HepG2 (cell line): ENCODE measurements around the gene ZFAND2B. TPM values are rescaled to one million over a fixed set of nuclear protein-coding genes. Genes with fewer than 3 reads are reported as not detected.

ENCODE experiments used
- ESRRA ChIP-seq: sonication (generic); formaldehyde crosslinking; IDR thresholded peaks from 2 replicates; pipeline ENCODE4 v1.5.1; 2020; ENCODE audit warnings: mild to moderate bottlenecking, low read depth, missing genetic modification reagents
- IRX3 ChIP-seq: sonication (generic); formaldehyde crosslinking; IDR thresholded peaks from 2 replicates; pipeline ENCODE4 v1.8.1; 2023; ENCODE audit warnings: mild to moderate bottlenecking, low read depth, missing genetic modification reagents, borderline replicate concordance
- KDM6A ChIP-seq: IDR thresholded peaks from 2 replicates; pipeline ENCODE4 v1.6.1; 2016; ENCODE audit warnings: low read depth
- MED8 ChIP-seq: sonication (generic); formaldehyde crosslinking; IDR thresholded peaks from 2 replicates; pipeline ENCODE4 v1.8.1; 2023; ENCODE audit warnings: mild to moderate bottlenecking, missing genetic modification reagents; ENCODE audit not compliant: insufficient replicate concordance
- MEIS2 ChIP-seq: sonication (generic); formaldehyde crosslinking; IDR thresholded peaks from 2 replicates; pipeline ENCODE4 v1.9.0; 2021; ENCODE audit warnings: mild to moderate bottlenecking, missing genetic modification reagents
- MXI1 ChIP-seq: IDR thresholded peaks from 3 replicates; pipeline ENCODE4 v1.6.1; 2012; ENCODE audit warnings: low read depth, low read length, inconsistent platforms, borderline replicate concordance
- NFYC ChIP-seq: IDR thresholded peaks from 2 replicates; pipeline ENCODE4 v1.6.1; 2016; ENCODE audit warnings: missing genetic modification reagents, missing compliant biosample characterization
- ZNF282 ChIP-seq: fragments of 450-650 bp; IDR thresholded peaks from 2 replicates; pipeline ENCODE4 v1.6.1; 2018; ENCODE audit not compliant: partially characterized antibody
- ZNF615 ChIP-seq: sonication (generic); formaldehyde crosslinking; IDR thresholded peaks from 2 replicates; pipeline ENCODE4 v1.5.0; 2020; ENCODE audit warnings: mild to moderate bottlenecking, missing genetic modification reagents, borderline replicate concordance
- polyA plus RNA-seq, 8 experiments: library from polyadenylated mRNA; depleted of rRNA in 3 of 8; stranded (reverse) in 7 of 8; unstranded in 1 of 8; fragments of >200 nt; fragmentation: Illumina TruSeq in 4 of 8; extraction: Trizol in 4 of 8; gene quantifications; 2 replicates each; pipeline versions ENCODE4 v1.2.1 to v1.2.3, GENCODE V29; 2011 to 2016; ENCODE audit warnings: low read depth in 4 of 8, missing spikeins in 1 of 8, mixed read lengths in 1 of 8; ENCODE audit not compliant: insufficient read depth in 1 of 8
- total RNA-seq, 5 experiments: library from RNA; depleted of rRNA; stranded (reverse); fragments of >200 nt; fragmentation: Illumina TruSeq; extraction: Trizol; gene quantifications; 2 replicates each; pipeline ENCODE4 v1.2.3, GENCODE V29; 2016; ENCODE audit warnings: low read depth in 1 of 5
- TF ChIP-seq, protein P1 (sequence below): sonication (generic); formaldehyde crosslinking; IDR thresholded peaks from 2 replicates; pipeline ENCODE4 v1.4.0; 2020; ENCODE audit warnings: mild to moderate bottlenecking, missing genetic modification reagents
- TF ChIP-seq, protein P2 (sequence below): sonication (generic); formaldehyde crosslinking; IDR thresholded peaks from 2 replicates; pipeline ENCODE4 v1.5.1; 2020; ENCODE audit warnings: missing genetic modification reagents, mild to moderate bottlenecking, borderline replicate concordance
- TF ChIP-seq, protein P3 (sequence below): sonication (generic); formaldehyde crosslinking; IDR thresholded peaks from 2 replicates; pipeline ENCODE4 v1.4.0; 2020; ENCODE audit warnings: missing genetic modification reagents, borderline replicate concordance
- TF ChIP-seq, protein P4 (sequence below): IDR thresholded peaks from 2 replicates; pipeline ENCODE4 v1.6.1; 2016
- TF ChIP-seq, protein P5 (sequence below): sonication (generic); formaldehyde crosslinking; IDR thresholded peaks from 2 replicates; pipeline ENCODE4 v1.8.0; 2022; ENCODE audit warnings: missing genetic modification reagents, mild to moderate bottlenecking, moderate library complexity, borderline replicate concordance

ZFAND2B gene
- total and polyA plus RNA-seq, 2 of the 13 experiments (the other 11 are each of a cell fraction or from before 2014, with no cell fraction given): 53.3 to 115 TPM

DNA sequence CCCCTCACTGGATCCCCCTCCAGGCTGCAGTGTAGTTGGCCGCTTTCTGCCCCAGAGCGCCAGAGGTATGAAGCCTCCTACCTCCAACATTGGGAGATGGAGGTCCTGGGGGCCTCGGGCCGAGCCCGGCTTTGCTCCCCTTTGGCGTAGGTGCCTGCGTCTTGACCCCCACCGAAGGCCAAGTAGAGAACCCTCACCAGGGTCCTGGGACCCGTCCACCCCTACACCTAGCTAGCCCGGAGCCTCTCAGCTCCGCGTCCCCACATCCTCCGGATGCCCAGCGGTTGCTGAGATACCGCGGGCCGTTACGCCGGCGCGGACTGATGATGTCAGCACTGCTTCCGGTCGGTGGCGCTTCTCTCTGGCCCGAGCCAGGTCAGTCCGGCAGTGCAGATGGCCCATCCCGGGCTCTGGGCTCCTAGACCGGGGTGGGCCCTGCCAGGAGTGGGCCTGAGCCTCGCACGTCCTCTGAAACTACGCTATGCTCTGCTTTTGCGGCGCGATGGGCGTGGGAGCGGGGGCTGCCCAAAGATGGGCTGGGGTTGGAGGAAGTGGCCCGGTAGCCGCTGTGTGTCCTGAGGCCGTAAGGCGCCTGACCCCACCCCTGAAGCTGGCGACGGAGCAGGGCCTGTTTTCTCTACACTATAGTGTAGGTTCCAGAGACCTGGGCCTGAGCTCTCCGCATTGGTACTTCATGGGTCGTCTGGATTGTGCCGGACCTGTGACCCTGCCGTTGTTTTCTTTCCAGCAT is 38.7 kb downstream of the ZFAND2B start, which contains the start of the genes GLB1L and STK16 (continued):
- TF ChIP-seq ESRRA (CRISPR knock-in tag): peak; percentile 79; the same call in 1 of the 2 replicates
- no peak; the same call in 1 of the 2 replicates for TF ChIP-seq ZNF615
- TF ChIP-seq, protein P1, sequence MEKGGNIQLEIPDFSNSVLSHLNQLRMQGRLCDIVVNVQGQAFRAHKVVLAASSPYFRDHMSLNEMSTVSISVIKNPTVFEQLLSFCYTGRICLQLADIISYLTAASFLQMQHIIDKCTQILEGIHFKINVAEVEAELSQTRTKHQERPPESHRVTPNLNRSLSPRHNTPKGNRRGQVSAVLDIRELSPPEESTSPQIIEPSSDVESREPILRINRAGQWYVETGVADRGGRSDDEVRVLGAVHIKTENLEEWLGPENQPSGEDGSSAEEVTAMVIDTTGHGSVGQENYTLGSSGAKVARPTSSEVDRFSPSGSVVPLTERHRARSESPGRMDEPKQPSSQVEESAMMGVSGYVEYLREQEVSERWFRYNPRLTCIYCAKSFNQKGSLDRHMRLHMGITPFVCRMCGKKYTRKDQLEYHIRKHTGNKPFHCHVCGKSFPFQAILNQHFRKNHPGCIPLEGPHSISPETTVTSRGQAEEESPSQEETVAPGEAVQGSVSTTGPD (CRISPR knock-in tag): no peak
- TF ChIP-seq, protein P2, sequence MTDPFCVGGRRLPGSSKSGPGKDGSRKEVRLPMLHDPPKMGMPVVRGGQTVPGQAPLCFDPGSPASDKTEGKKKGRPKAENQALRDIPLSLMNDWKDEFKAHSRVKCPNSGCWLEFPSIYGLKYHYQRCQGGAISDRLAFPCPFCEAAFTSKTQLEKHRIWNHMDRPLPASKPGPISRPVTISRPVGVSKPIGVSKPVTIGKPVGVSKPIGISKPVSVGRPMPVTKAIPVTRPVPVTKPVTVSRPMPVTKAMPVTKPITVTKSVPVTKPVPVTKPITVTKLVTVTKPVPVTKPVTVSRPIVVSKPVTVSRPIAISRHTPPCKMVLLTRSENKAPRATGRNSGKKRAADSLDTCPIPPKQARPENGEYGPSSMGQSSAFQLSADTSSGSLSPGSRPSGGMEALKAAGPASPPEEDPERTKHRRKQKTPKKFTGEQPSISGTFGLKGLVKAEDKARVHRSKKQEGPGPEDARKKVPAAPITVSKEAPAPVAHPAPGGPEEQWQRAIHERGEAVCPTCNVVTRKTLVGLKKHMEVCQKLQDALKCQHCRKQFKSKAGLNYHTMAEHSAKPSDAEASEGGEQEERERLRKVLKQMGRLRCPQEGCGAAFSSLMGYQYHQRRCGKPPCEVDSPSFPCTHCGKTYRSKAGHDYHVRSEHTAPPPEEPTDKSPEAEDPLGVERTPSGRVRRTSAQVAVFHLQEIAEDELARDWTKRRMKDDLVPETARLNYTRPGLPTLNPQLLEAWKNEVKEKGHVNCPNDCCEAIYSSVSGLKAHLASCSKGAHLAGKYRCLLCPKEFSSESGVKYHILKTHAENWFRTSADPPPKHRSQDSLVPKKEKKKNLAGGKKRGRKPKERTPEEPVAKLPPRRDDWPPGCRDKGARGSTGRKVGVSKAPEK (CRISPR knock-in tag): peak; percentile 91; the same call in 1 of the 2 replicates
- TF ChIP-seq, protein P3, sequence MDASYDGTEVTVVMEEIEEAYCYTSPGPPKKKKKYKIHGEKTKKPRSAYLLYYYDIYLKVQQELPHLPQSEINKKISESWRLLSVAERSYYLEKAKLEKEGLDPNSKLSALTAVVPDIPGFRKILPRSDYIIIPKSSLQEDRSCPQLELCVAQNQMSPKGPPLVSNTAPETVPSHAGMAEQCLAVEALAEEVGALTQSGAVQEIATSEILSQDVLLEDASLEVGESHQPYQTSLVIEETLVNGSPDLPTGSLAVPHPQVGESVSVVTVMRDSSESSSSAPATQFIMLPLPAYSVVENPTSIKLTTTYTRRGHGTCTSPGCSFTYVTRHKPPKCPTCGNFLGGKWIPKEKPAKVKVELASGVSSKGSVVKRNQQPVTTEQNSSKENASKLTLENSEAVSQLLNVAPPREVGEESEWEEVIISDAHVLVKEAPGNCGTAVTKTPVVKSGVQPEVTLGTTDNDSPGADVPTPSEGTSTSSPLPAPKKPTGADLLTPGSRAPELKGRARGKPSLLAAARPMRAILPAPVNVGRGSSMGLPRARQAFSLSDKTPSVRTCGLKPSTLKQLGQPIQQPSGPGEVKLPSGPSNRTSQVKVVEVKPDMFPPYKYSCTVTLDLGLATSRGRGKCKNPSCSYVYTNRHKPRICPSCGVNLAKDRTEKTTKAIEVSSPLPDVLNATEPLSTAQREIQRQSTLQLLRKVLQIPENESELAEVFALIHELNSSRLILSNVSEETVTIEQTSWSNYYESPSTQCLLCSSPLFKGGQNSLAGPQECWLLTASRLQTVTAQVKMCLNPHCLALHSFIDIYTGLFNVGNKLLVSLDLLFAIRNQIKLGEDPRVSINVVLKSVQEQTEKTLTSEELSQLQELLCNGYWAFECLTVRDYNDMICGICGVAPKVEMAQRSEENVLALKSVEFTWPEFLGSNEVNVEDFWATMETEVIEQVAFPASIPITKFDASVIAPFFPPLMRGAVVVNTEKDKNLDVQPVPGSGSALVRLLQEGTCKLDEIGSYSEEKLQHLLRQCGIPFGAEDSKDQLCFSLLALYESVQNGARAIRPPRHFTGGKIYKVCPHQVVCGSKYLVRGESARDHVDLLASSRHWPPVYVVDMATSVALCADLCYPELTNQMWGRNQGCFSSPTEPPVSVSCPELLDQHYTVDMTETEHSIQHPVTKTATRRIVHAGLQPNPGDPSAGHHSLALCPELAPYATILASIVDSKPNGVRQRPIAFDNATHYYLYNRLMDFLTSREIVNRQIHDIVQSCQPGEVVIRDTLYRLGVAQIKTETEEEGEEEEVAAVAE (CRISPR knock-in tag): peak; percentile 84; the same call in 1 of the 2 replicates
- TF ChIP-seq MEIS2: peak; percentile 55; the same call in 1 of the 2 replicates
- TF ChIP-seq, protein P4, sequence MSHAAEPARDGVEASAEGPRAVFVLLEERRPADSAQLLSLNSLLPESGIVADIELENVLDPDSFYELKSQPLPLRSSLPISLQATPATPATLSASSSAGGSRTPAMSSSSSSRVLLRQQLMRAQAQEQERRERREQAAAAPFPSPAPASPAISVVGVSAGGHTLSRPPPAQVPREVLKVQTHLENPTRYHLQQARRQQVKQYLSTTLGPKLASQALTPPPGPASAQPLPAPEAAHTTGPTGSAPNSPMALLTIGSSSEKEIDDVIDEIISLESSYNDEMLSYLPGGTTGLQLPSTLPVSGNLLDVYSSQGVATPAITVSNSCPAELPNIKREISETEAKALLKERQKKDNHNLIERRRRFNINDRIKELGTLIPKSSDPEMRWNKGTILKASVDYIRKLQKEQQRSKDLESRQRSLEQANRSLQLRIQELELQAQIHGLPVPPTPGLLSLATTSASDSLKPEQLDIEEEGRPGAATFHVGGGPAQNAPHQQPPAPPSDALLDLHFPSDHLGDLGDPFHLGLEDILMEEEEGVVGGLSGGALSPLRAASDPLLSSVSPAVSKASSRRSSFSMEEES (CRISPR knock-in tag): peak; percentile 63
- TF ChIP-seq NFYC (CRISPR knock-in tag): peak; percentile 40; the same call in 1 of the 2 replicates
- peak; percentile 19; the same call in 1 of the 2 replicates for TF ChIP-seq KDM6A (CRISPR knock-in tag)
- peak; percentile 46 for TF ChIP-seq MED8
- TF ChIP-seq ZNF282: no peak
- peak; percentile 94 for TF ChIP-seq MXI1
- no peak for TF ChIP-seq IRX3
- TF ChIP-seq, protein P5, sequence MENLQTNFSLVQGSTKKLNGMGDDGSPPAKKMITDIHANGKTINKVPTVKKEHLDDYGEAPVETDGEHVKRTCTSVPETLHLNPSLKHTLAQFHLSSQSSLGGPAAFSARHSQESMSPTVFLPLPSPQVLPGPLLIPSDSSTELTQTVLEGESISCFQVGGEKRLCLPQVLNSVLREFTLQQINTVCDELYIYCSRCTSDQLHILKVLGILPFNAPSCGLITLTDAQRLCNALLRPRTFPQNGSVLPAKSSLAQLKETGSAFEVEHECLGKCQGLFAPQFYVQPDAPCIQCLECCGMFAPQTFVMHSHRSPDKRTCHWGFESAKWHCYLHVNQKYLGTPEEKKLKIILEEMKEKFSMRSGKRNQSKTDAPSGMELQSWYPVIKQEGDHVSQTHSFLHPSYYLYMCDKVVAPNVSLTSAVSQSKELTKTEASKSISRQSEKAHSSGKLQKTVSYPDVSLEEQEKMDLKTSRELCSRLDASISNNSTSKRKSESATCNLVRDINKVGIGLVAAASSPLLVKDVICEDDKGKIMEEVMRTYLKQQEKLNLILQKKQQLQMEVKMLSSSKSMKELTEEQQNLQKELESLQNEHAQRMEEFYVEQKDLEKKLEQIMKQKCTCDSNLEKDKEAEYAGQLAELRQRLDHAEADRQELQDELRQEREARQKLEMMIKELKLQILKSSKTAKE: no peak
